GM21390 (cell line): ENCODE measurements around the gene ZIK1.

ENCODE experiments used
- ATAC-seq: cut with Tn5 transposase; IDR thresholded peaks from one replicate; pipeline ENCODE4 v1.9.1; 2021; ENCODE audit not compliant: unreplicated experiment

ZIK1 gene

GRCh38 chr19:57583521-57584416 is at the start of gene ZIK1:
Gene ZIK1, plus strand, starts transcription at chr19:57584145. Its CDS starts 212 bp downstream, at chr19:57584357.
- ATAC-seq = peak; percentile 84

- ATAC-seq = no peak
These were observed 45.9 kb upstream of the ZIK1 start for GRCh38 chr19:57537953-57538547.

GRCh38 chr19:57546513-57546912 is 37.4 kb upstream of the ZIK1 start:
- no peak for ATAC-seq

- ATAC-seq = no peak
These were observed 31.5 kb upstream of the ZIK1 start for GRCh38 chr19:57552432-57552831.

- ATAC-seq = no peak
These were observed 26.3 kb upstream of the ZIK1 start for GRCh38 chr19:57557659-57558058.

- ATAC-seq = no peak
These were observed 25.4 kb upstream of the ZIK1 start for GRCh38 chr19:57558525-57558924.

- ATAC-seq = no peak
These were observed 24.9 kb upstream of the ZIK1 start for GRCh38 chr19:57559008-57559403.

GRCh38 chr19:57559404-57560025 is 24.4 kb upstream of the ZIK1 start, which contains the start of gene ZNF550:
Gene ZNF550, minus strand, starts transcription at chr19:57559863. Its CDS starts 181 bp downstream, at chr19:57559682.
- peak; percentile 91 for ATAC-seq

GRCh38 chr19:57560049-57560491 is 23.9 kb upstream of the ZIK1 start:
- peak; percentile 13 for ATAC-seq

- no peak for ATAC-seq
These were observed 20.4 kb upstream of the ZIK1 start for GRCh38 chr19:57563547-57563946.

GRCh38 chr19:57566396-57567265 is 17.3 kb upstream of the ZIK1 start:
- ATAC-seq = no peak

- ATAC-seq = no peak
These were observed 13.2 kb upstream of the ZIK1 start for GRCh38 chr19:57570707-57571106.

- no peak for ATAC-seq
These were observed 11.5 kb upstream of the ZIK1 start for GRCh38 chr19:57572415-57572947.

- no peak for ATAC-seq
These were observed 7.3 kb upstream of the ZIK1 start for GRCh38 chr19:57576661-57577060.

GRCh38 chr19:57578487-57579205 is 5.3 kb upstream of the ZIK1 start, which contains the start of gene ZNF416:
Gene ZNF416, minus strand, starts transcription at chr19:57578911. Its CDS starts 207 bp downstream, at chr19:57578704.
- peak; percentile 87 for ATAC-seq

GRCh38 chr19:57583104-57583520 is 833 bp upstream of the ZIK1 start:
- ATAC-seq = no peak

GRCh38 chr19:57587529-57587928 is 3.6 kb downstream of the ZIK1 start:
- ATAC-seq = no peak

- ATAC-seq = peak; percentile 32
These were observed 15.4 kb downstream of the ZIK1 start for GRCh38 chr19:57599377-57599760.

GRCh38 chr19:57599761-57600383 is 15.9 kb downstream of the ZIK1 start, which contains the start of gene ZNF530:
Gene ZNF530, plus strand, starts transcription at chr19:57599885. Its CDS starts 4,461 bp downstream, at chr19:57604346.
- ATAC-seq = peak; percentile 91
